ENCODE results near the gene ESPL1. TPM values are rescaled to one million over a fixed set of nuclear protein-coding genes. Genes with fewer than 3 reads are reported as not detected.

ESPL1 gene
- total RNA-seq, 1 experiment from 2014 or later, result 20.0 TPM

- DNase-seq (ENCODE audit: low read depth), result no peak
Observed at GRCh38 chr12:53333845-53334244, 65.7 kb downstream of the ESPL1 start.

DNA sequence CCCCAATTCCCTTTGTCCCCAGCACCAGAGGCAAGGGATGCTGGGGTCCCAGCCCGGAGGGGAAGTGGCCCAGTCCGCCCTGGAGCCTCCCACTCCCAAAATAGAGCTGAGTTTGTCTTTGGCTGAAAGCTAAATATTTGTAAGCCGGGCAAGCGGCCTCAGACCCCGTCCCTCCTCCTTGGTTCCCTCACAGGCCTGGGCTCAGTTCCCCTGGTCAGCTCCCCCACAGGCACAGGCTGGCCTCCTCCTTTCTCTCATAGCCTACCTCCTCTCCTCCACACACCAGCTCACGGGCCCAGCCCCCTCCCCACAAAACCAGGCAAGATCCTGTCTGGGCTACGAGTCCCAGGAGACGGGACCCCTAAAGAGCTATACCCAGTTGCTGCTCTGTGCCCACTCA, 66.7 kb downstream of the ESPL1 start:
- no peak for DNase-seq (ENCODE audit: low read depth)

DNA sequence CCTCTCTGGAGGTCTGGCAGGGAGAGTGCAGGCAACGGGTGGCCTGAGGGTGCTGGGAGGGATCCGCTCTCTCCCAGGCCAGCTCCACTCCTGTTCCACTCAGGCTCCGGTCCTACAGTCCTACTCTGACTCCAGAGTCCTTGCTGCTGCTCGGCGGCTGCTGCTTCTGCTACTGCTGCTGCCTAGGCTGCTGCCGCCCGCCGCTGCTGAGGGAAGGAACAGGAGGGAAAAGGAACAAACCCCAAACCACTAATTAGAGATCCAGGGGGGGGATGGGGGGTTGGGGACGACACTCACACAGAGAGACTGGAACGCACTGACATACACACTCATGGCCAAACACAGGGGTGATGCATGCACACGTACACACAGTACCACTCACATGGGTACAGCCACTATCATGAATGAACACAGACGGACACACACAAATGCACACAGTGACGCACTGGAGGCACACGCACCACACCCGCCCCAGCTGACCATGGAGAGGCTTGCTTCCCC, 68.1 kb downstream of the ESPL1 start, which contains the start of gene SP7:
SP7 (minus strand) TSS at position 174 of the 501 bp plus-strand sequence. CDS start 708 bp downstream, outside the sequence.
- DNase-seq (ENCODE audit: low read depth), result no peak

- DNase-seq (ENCODE audit: low read depth), result no peak
Observed at GRCh38 chr12:53338017-53338416, 69.9 kb downstream of the ESPL1 start.

DNA sequence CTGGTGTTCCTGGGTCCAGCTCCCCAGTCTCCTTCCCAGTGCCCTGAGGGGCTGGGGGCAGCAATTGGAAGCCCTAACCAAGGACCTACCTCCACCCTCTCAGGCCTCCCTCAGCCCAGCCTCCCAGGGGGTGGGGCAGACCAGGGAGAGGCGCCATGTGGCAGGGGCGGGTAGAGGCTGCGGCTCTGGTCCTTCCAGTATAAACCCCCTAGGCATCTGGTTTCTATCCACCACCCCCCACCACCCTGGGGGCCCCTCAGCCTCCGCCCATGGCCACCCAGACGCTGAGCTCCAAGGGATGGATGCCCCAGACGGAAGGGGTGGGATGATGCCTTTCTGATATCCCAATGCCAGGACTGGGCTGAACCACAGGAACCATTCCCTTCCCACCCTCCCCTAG, 70.8 kb downstream of the ESPL1 start:
- DNase-seq (ENCODE audit: low read depth), result no peak

DNA sequence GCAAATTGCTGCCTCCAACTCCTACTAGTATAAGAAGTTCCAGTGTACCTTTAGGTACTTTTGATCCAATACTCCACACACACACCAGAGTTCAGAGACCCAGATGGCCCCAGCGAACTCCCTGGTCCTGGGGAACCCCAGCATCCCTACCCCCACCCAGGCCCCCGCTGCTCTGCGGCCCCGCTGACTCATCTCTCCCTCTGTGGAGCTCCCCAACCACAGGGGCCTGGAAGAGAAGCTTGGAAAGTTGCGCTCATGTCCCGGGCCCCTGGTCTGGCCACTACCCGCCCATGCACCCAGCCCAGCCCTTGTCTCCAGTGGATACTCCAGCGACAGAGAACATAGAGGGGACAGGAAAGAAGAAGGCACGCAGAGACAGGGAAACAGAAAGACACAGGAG, 72.3 kb downstream of the ESPL1 start:
- no peak for DNase-seq (ENCODE audit: low read depth)

Other genes with a start within 250 kb of the ESPL1 start
- gene TNS2, start 218.2 kb upstream of the ESPL1 start, total RNA-seq (2014; rRNA removed; shearing (Covaris generic)), result 29.1 and 32.5 TPM in 2 replicates
- 11.4 and 12.7 TPM in 2 replicates for gene SPRYD3, start 188.9 kb upstream of the ESPL1 start, total RNA-seq (2014; rRNA removed; shearing (Covaris generic))
- gene IGFBP6, start 170.6 kb upstream of the ESPL1 start, total RNA-seq (2014; rRNA removed; shearing (Covaris generic)), result 58.5 and 72.9 TPM in 2 replicates
- gene SOAT2, start 164.8 kb upstream of the ESPL1 start, total RNA-seq (2014; rRNA removed; shearing (Covaris generic)), result not detected in 2 replicates
- 15.9 and 19.0 TPM in 2 replicates for gene ZNF740, start 87.6 kb upstream of the ESPL1 start, total RNA-seq (2014; rRNA removed; shearing (Covaris generic))
- gene CSAD, start 87.4 kb upstream of the ESPL1 start, total RNA-seq (2014; rRNA removed; shearing (Covaris generic)), result 3.1 and 3.7 TPM in 2 replicates
- gene ITGB7, start 61.0 kb upstream of the ESPL1 start, total RNA-seq (2014; rRNA removed; shearing (Covaris generic)), result not detected in 2 replicates
- 10.8 and 17.4 TPM in 2 replicates for gene RARG, start 36.1 kb upstream of the ESPL1 start, total RNA-seq (2014; rRNA removed; shearing (Covaris generic))
- 309 and 490 TPM in 2 replicates for gene PFDN5, start 27.2 kb downstream of the ESPL1 start, total RNA-seq (2014; rRNA removed; shearing (Covaris generic))
- 108 and 119 TPM in 2 replicates for gene MYG1, start 31.4 kb downstream of the ESPL1 start, total RNA-seq (2014; rRNA removed; shearing (Covaris generic))
- gene AAAS, start 53.3 kb downstream of the ESPL1 start, total RNA-seq (2014; rRNA removed; shearing (Covaris generic)), result 117 and 134 TPM in 2 replicates
- 0.10 TPM in 1 of 2 replicates, not detected in the other for gene SP7, start 68.1 kb downstream of the ESPL1 start, total RNA-seq (2014; rRNA removed; shearing (Covaris generic))
- gene SP1, start 111.9 kb downstream of the ESPL1 start, total RNA-seq (2014; rRNA removed; shearing (Covaris generic)), result 25.7 and 36.9 TPM in 2 replicates
- gene AMHR2, start 155.6 kb downstream of the ESPL1 start, total RNA-seq (2014; rRNA removed; shearing (Covaris generic)), result 0.27 TPM in 1 of 2 replicates, not detected in the other
- 70.7 and 100 TPM in 2 replicates for gene PRR13, start 173.4 kb downstream of the ESPL1 start, total RNA-seq (2014; rRNA removed; shearing (Covaris generic))
- 166 and 243 TPM in 2 replicates for gene PCBP2, start 183.8 kb downstream of the ESPL1 start, total RNA-seq (2014; rRNA removed; shearing (Covaris generic))
- 12.3 and 18.9 TPM in 2 replicates for gene MAP3K12, start 231.2 kb downstream of the ESPL1 start, total RNA-seq (2014; rRNA removed; shearing (Covaris generic))
- 88.1 and 98.4 TPM in 2 replicates for gene TARBP2, start 233.0 kb downstream of the ESPL1 start, total RNA-seq (2014; rRNA removed; shearing (Covaris generic))
- not detected in 2 replicates for gene NPFF, start 239.2 kb downstream of the ESPL1 start, total RNA-seq (2014; rRNA removed; shearing (Covaris generic))